Measurements from ENCODE around the gene ARL10.
"Not testable (repeated sequence)": the region's sequence is repeated elsewhere in the genome, so short reads cannot be mapped to it uniquely, and the experiment has no call there.

ARL10 gene

GRCh38 chr5:176389135-176390123 lies 24.1 kb downstream of the ARL10 start:
- no peak for DNase-seq

DNA sequence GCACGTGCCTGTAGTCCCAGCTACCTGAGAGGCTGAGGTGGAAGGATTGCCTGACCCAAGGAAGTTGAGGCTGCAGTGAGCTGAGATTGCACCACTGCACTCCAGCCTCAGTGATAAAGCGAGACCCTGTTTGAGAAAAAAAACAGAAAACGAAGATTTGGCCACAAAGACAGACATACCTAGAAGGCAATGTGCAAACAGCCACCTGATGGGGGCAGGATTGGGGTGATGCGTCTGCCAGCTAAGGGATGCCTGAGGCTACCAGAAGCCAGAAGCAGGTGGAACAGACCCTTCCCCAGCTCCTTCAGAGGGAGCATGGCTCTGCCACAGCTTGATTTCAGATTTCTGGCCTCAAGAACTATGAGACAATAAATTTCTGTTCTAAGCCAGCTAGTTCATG lies 26.2 kb downstream of the ARL10 start:
- no peak for DNase-seq

- no peak for DNase-seq
Observed at GRCh38 chr5:176391999-176392398, 26.7 kb downstream of the ARL10 start.

- no peak for DNase-seq
Observed at GRCh38 chr5:176392526-176392925, 27.2 kb downstream of the ARL10 start.

- DNase-seq, result no peak
Observed at GRCh38 chr5:176394096-176394495, 28.8 kb downstream of the ARL10 start.

DNA sequence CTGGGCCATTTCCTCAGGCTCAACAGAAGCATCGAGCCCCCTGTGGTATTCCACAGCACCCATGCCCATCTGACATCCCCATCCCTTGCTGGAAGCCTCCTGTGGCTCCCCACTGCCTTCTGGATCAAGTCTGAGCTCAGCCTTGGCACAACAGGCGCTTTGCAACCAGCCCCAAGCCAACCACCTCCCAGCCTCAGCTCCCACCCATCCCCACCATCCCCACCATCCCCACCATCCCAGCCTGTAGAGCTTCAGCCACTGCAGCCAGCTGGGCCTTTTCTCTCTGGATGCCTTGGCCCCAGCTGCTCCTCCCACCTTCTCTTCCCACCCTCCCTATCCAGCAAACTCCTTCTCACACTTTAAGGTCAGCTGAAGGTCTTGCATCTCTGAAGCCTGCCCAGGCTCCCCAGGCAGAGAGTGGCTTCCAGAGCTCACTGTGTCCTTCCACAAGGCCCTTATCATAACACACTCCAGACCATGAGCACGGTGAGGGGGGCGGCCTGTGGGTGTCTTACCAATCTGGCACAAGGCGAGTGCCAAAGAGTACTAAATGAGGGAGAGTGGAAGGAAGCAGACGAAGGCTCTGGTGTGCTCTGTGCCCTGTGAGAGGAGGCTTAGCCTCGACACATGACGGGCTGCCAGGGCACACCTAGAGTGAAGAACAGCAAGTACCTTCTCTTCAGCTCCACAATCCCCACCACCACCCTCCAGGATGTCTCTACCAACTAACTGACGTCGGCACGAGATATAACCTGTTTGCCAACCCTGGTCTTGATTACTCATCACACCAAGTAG lies 29.8 kb downstream of the ARL10 start:
- no peak for DNase-seq

DNA sequence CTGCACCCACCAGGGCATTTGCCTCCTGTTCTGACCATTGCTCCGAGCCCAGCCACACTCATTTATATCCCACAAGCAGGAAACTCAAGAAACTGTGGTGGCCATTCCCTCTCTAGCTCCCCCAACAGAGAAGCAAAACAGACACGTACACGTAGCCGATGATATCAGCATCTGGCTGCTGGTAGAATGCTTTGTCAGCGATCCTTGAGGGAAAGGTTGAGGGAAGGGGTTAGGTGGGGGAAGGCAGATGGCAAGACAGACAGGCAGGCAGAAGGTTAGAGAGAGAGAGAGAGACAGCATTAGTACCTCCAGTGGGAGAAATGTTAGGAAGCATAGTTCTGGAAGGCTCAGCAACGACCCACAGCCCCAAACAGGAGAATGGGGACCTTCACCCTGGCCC lies 31.0 kb downstream of the ARL10 start:
- no peak for DNase-seq

DNA sequence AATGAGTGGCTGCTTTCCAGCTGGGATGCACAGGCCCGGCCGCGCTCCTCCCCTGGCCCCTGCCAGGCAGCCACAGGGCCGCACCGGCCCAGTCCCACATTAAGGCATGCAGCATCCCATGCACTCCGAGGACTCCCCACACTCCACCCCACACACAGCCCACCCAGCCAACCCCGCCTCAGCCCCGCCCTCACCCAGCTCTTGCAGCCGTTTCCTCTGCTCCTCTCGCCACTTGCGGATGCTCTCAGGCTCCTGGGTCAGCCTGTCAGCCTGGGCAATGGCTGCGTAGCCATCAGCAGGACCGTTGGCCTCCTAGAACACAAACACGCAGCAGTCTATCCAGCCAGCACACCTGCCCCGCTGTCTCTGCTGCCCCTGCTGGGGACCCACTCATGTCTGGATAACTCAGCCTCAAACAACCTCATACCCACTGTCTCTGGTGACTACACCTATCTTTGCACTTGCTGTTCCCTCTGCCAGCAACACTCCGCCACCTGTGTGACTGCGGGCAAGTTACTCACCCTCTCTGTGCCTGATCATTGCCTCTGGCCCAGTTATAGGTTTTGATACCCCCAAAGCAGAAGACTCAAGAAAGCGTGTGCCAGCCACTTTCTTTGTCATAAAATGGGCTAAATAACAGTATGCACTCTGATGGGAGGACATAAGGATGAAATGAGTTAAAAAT lies 32.6 kb downstream of the ARL10 start:
- no peak for DNase-seq

DNA sequence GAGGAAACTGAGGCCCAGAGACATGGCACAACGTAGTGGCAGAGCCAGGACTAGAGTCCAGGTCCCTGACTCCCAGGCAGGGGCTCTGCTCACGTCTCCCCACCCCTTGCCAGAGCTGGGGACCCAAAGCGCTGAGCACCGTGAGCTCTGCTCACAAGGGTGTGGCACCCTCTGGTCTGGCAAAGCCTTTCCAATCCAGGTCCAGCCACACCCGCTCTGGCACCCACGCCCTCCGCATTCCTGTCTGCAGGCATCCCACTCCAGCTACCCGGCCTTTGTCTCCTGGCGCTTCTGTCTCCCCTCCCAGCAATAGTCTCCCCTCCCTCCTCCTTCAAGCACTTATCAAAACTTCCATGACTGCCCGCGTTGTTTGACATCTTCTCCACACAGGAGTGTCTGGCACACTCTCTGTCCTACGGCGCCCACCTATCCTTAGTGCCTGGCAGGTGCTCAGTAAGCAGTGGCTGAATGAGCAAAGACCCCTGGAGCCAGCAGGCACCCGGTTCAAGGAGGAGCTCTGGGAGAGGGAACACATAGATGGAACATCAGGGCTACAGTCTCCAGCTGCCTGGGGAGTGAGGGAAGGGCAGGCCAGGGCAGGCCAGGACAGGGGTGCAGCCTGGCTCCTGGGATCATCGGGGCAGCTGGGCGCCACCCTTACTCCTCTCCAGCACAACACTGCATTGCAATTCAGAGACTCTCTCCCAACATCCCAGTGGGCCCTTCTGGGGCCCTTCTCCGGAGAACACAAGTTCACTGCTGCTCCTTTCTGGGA lies 35.3 kb downstream of the ARL10 start:
- no peak for DNase-seq

DNA sequence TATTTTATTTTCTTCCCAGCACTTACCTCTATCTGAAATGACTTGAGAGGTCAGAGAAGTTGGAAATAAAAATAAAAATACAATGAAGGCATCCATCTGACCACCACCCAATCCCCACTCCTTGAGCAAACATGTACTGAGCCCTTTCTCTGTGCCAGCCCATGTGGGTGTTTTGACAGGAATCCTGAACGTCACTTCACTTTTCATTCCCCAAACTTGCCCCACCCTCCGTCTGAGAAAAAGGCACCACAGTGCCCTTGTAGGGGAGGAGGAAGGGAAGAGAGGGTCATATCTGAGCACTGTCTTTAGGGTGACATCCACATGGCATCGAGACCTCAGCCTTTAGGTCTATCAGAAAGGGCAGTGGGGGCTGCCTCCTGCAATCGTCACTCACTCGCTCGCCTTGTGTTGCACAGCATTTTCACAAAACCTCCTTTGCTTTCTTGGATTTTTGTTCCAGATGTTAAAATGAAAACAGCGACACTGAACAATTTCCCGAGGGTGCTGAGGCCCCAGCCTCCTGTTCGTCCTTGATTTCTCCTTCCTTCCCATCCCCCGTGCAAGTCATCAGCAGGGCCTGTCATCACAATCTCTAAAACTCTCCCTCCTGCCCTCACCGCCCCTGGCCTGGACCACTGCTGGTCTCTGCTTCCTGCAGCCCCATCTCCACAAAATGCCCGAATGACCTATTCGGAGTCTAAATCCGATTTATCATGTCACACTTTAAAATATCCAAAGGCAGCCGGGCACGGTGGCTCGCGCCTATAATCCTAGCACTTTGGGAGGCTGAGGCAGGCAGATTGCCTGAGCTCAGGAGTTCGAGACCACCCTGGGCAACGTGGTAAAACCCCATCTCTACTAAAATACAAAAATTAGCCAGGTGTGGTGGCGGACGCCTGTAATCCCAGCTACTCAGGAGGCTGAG lies 36.3 kb downstream of the ARL10 start:
- no peak for DNase-seq

- DNase-seq, result no peak
Observed at GRCh38 chr5:176405656-176406435, 40.6 kb downstream of the ARL10 start.

- DNase-seq, result no peak
Observed at GRCh38 chr5:176406436-176407052, 41.3 kb downstream of the ARL10 start.

- no peak for DNase-seq
Observed at GRCh38 chr5:176407456-176408251, 42.4 kb downstream of the ARL10 start.

DNA sequence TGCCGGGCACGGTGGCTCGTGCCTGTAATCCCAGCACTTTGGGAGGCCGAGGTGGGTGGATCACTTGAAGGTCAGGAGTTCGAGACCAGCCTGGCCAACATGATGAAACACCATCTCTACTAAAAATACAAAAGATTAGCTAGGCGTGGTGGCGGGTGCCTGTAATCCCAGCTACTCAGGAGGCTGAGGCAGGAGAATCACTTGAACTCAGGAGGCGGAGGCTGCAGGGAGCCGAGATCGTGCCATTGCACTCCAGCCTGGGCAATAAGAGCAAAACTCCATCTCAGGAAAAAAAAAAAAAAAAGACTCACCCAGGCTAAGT lies 42.9 kb downstream of the ARL10 start:
- DNase-seq, result not testable (repeated sequence)

DNA sequence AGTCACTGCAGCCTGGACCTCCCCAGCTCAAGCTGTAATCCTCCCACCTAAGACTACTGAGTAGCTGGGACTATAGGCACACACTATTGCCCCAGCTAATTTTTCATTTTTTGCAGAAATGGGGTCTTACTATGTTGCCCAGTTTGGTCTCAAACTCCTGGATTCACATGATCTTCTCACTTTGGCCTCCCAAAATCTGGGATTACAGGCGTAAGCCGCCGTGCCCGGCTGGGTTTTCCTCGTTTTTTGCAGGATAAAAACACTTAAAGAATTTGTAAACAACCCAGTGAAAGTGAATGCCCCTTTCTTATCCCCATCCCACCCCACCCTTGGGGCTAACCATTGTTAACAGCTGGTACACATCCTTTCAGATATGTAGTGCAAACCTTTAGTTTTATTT lies 43.3 kb downstream of the ARL10 start:
- no peak for DNase-seq

GRCh38 chr5:176409765-176410164 lies 44.5 kb downstream of the ARL10 start:
- DNase-seq, result no peak

- DNase-seq, result no peak
Observed at GRCh38 chr5:176410486-176411180, 45.3 kb downstream of the ARL10 start.

- no peak for DNase-seq
Observed at GRCh38 chr5:176412517-176413254, 47.4 kb downstream of the ARL10 start.
